HL-60 (cell line): Measurements from ENCODE around the gene VWA8.

Experiments used
- GABPA ChIP-seq: IDR thresholded peaks from 2 replicates; pipeline ENCODE4 v1.6.1; 2012; ENCODE audit warnings: low read depth
- REST ChIP-seq: IDR thresholded peaks from 2 replicates; pipeline ENCODE4 v1.6.1; 2012; ENCODE audit warnings: low read depth; ENCODE audit not compliant: insufficient replicate concordance
- TF ChIP-seq, protein P1 (sequence below): IDR thresholded peaks from one replicate; pipeline ENCODE4 v1.5.1; 2011; ENCODE audit warnings: low read length, control low read depth, inconsistent platforms; ENCODE audit not compliant: insufficient read depth

DNA sequence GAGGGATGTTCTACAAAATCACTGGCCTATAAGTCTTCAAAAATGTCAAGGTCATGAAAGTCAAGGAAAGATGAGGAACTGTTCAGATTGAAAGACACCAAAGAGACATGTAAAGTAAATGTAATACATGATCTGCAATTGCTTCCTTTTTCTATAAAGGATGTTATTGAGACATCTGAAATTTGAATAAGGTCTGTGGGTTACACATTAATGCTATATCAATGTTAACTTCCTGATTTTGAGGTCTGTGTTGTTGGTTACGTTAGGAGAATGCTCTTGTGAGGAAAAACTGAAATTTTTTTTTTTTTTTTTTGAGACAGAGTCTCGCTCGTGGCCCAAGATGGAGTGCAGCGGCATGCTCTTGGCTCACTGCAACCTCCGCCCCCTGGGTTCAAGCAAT, 306.1 kb downstream of the VWA8 start:
- TF ChIP-seq REST, result no peak
- TF ChIP-seq, protein P1, sequence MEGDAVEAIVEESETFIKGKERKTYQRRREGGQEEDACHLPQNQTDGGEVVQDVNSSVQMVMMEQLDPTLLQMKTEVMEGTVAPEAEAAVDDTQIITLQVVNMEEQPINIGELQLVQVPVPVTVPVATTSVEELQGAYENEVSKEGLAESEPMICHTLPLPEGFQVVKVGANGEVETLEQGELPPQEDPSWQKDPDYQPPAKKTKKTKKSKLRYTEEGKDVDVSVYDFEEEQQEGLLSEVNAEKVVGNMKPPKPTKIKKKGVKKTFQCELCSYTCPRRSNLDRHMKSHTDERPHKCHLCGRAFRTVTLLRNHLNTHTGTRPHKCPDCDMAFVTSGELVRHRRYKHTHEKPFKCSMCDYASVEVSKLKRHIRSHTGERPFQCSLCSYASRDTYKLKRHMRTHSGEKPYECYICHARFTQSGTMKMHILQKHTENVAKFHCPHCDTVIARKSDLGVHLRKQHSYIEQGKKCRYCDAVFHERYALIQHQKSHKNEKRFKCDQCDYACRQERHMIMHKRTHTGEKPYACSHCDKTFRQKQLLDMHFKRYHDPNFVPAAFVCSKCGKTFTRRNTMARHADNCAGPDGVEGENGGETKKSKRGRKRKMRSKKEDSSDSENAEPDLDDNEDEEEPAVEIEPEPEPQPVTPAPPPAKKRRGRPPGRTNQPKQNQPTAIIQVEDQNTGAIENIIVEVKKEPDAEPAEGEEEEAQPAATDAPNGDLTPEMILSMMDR, result no peak
- no peak for TF ChIP-seq GABPA
